Uterus (tissue), 2 donors: ENCODE measurements around the gene PTPN11.

ENCODE experiments used
- POLR2A ChIP-seq, 2 donors: fragments of 450-650 bp; IDR thresholded peaks; one replicate each; pipeline ENCODE4 v1.6.1; 2016; ENCODE audit warnings: antibody characterized with exemption in 2 of 2, mild to moderate bottlenecking in 1 of 2, moderate library complexity in 1 of 2
- TF ChIP-seq, protein P1 (sequence below), 4 experiments: fragments of 200-600 bp in 2 of 4; fragments of 450-650 bp in 2 of 4; sonication (generic) in 2 of 4; IDR thresholded peaks; one replicate each; pipeline ENCODE4 v1.5.1; 2016 to 2019; ENCODE audit warnings: antibody characterized with exemption in 4 of 4, mild to moderate bottlenecking in 2 of 4, moderate library complexity in 1 of 4

DNA sequence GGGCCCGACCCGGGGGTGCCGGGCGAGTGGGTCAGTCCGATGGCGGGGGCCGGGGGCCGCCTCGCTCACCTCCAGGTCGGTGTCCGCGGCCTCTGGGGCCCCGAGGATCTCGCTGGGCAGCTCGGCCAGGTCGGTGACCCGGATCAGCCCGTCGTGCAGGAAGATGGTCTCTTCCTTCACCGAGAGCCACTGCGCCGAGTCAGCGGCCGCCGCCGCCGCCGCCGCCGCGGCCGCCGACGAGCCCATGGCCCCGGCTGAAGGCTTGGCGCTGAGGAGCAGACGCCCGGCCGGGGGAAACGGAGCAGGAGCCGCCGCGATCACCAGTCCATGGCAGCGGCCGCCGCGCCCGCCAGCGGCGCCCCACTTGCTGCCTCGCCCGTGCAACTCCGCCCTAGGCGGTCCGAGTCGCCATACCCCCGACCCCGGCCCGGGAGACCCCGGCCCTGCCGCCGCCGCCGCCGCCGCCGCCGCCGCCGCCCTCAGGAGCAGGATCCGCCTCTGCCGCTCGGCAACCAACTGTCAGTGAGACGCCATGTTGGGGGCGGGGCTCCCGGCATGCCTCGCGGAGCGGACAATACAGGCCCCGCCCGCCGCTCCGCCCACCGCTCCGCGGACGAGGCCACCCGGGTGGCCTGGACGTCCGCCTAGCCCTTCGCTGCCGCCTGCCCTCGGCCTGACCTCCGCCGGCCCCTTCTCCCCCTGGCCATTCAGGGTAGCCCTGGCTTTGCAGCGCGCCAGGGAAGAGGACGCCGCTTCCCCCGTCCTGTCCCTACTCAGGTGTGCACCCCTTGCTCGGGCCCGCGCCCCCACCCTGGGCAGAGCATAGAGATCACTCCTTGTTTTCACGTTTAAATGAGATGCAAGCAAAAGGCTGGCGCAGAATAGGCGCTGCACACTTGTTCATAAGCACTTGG lies 36.6 kb upstream of the PTPN11 start, which contains the start of gene HECTD4:
- TF ChIP-seq, protein P1, sequence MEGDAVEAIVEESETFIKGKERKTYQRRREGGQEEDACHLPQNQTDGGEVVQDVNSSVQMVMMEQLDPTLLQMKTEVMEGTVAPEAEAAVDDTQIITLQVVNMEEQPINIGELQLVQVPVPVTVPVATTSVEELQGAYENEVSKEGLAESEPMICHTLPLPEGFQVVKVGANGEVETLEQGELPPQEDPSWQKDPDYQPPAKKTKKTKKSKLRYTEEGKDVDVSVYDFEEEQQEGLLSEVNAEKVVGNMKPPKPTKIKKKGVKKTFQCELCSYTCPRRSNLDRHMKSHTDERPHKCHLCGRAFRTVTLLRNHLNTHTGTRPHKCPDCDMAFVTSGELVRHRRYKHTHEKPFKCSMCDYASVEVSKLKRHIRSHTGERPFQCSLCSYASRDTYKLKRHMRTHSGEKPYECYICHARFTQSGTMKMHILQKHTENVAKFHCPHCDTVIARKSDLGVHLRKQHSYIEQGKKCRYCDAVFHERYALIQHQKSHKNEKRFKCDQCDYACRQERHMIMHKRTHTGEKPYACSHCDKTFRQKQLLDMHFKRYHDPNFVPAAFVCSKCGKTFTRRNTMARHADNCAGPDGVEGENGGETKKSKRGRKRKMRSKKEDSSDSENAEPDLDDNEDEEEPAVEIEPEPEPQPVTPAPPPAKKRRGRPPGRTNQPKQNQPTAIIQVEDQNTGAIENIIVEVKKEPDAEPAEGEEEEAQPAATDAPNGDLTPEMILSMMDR (IDR thresholded peaks at IDR 0.05), result peak in 1 of 4 experiments; percentile 26
- TF ChIP-seq POLR2A (IDR thresholded peaks at IDR 0.05), result peak; percentile 87 to 92
